NCI-H146 (cell line): ENCODE results near the gene OGT.
"Not testable (repeated sequence)": the region's sequence is repeated elsewhere in the genome, so short reads cannot be mapped to it uniquely, and the experiment has no call there.

Experiments used
- DNase-seq: peaks from one replicate; lab custom pipeline; 2025; lab: John Stamatoyannopoulos, UW

OGT gene

DNA sequence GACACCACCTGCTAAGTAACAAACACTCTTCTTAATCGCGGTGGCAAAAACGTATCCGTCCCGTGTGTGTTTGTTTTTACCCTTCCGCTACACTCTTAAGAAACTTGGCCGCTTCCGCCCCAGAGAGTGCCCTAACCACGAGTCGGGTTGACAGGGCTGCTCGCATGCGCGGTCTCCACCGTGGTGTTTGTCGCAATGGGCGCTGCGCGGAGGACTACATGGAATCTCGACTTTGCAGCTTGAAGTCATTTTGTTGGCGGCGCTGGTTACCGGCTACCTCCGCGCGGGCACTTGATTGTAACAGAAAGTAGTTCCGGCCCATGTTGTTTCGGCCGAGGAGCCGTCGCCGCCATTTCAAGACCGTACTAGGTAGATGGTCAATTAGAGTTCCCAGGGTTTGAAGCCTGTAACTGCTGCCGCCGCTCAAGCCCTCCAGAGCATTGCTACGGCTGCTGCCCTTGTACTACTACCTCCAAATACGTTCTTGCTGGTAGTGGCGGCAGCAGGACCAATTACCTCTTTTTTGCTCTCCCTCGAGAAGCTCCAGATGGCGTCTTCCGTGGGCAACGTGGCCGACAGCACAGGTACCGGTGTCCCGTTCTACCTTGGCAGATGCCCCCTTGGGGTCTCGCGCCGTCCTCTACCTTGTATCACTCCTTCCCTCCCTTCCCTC lies at the start of gene OGT:
TSS of gene OGT (plus strand) at position 352 of the 673 bp plus-strand sequence. CDS start at position 548, 196 bp downstream.
- peak; percentile 94 for DNase-seq

DNA sequence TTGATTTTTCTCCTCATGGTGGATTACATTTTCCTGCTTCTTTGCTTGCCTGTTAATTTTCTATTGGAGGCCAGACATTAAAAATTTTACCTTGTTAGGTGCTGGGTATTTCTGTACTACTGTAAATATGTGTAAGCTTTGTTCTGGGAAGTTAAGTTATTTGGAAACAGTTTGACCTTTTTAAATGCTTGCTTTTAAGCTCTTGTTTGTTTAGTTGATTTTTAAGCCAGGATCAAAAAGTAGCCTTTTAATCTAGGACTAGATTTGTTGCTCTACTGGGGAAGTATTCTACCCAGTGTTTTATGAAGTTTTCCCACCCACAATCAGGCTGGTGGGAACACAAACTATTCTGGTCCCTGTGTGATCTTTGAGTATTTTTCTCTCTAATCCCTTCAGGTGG lies 45.1 kb upstream of the OGT start:
- no peak for DNase-seq

DNA sequence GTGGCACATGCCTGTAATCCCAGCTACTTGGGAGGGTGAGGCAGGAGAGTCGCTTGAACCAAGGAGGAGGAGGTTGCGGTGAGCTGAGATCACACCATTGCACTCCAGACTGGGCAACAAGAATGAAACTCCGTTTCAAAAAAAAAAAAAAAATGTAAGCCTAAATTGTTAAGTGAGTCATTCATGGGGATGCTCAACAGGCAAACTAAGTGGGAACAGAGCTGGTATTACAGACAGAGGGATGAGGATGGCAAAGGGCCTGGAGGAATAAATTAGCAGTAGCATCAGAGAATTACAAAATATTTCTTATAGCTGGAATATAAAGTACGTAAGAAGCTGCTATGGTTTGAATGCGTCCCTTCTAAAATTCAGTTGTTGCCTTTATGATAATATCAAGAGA lies 43.4 kb upstream of the OGT start:
- DNase-seq = no peak

DNA sequence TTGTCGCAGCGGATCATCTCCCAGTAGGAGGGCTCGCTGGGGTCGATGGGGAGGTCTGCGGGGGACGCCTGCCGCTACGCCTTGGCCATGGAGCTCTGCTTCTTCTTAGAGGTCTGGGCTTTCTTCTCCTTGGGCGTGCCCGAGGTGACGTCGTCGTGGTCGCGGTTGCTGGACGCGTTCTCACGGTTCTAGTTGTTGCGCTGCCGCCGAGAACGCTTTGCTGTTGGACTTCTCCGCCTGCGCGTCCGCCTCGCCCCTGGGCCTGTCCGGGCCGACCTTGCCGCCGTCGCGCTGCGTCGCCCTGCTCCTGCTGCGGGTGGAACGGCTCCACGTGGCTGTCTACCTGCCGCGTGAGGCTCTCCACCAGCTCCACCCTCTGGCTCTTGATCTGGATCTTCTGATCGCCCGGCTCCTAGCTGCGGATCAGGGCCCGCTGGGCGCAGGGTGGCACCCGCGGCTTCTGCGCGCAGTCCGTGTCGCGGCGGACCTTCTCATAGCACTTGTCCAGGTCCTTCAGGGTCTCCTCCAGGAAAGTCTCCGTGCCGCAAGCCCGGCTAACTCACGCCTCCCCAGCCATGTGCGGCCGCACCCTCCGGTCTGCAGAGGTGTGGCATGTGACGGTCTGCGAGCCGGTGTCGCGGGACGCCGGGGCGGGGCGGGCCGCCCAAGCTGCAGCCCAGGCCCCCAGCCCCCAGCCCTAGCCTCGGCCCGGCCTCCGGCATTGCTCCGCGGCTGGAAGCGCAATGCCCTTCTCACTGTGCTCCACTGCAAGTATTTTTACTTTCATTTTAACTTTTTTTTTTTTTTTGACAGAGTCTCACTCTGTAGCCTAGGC lies 40.5 kb upstream of the OGT start:
- DNase-seq = no peak

- DNase-seq = no peak
Measured at GRCh38 chrX:71493111-71493613, 39.7 kb upstream of the OGT start.

- peak; percentile 35 for DNase-seq
Measured at GRCh38 chrX:71495979-71496378, 36.9 kb upstream of the OGT start.

DNA sequence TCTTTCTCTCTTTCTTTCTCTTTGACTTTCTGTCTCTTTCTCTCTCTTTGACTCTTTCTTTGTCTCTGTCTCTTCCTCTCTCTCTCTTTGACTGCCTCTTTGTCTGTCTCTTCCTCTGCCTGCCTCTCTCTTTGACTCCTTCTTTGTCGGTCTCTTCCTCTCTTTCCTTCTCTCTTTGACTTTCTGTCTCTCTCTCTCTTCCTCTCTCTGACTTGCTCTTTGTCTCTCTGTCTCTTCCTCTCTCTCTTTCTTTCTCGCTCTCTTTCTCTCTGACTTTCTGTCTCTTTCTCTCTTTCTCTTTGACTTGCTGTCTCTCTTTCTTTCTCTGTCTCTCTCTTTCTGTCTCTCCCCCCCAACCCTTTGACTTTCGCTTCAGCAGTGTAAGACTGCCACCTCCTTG lies 36.4 kb upstream of the OGT start:
- DNase-seq = no peak

DNA sequence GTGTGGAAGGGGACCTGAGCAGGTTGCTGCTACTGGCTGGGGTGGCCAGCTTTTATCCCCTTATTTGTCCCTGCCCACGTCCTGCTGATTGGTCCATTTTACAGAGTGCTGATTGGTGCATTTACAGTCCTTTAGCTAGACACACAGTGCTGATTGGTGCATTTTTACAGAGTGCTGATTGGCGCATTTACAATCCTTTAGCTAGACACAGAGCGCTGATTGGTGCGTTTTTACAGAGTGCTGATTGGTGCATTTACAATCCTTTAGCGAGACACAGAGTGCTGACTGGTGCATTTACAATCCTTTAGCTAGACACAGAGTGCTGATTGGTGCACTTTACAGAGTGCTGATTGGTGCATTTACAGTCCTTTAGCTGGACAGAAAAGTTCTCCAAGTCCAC lies 30.8 kb upstream of the OGT start:
- DNase-seq = not testable (repeated sequence)

DNA sequence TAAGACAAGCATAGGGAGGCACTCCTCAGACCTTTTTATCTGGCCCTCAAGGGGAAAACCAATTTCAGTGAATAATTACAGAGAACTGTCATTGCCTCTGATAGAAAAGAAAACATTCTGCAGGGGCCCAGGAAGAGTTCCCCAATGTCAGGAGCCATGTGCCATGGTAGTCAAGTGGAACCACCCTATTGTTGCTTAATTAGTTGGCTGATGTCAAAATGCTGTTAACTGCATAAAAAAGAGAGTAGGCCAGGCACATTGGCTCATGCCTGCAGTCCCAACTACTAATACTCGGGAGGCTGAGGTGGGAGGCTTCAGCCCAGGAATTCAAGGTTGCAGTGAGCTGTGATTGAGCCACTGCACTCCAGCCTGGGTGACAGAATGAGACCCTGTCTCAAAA lies 28.6 kb upstream of the OGT start:
- no peak for DNase-seq

DNA sequence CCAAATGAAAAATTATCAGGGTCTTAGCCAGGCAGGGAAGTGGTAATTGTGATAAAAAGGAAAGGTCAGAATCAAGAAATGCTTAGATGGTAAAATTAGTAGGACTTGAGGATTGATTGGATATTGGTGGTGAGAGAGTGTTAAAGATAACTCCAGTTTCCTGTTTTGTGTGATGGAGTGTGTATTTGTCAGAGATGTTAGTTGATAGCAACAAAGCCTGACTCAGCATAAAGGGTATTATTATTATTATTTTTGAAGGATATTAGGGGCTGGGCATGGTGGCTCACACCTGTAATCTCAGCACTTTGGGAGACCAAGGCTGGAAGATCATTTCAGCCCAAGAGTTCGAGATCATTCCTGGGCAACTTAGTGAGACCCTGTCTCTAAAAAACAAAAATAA lies 23.6 kb upstream of the OGT start:
- DNase-seq = no peak

DNA sequence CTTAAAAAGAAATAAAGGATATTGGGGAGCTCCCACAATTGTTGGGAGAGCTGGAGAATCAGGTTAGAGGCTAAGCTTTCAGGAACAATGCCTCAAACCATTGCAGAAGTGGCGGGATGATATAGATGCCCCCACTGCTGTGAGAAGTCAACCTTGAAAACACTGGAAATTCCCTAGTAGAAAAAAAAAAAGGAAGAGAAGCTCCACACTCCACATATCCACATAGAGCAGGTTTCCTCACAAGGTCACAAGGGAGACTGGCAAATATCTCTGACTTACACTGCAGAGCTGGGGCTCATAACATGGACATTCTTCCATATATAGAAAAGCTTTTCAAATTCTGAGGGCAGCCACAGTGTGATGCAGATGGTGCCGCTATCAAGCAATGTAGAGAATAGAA lies 22.7 kb upstream of the OGT start:
- DNase-seq = no peak

DNA sequence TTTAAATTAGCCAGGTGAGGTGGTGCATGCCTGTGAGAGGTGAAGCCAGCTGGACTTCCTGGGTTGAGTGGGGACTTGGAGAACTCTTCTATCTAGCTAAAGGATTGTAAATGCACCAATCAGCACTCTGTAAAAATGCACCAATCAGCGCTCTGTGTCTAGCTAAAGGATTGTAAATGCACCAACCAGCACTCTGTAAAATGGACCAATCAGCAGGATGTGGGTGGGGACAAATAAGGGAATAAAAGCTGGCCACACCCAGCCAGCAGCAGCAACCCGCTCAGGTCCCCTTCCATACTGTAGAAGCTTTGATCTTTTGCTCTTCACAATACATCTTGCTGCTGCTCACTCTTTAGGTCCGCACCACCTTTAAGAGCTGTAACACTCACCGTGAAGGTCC lies 19.2 kb upstream of the OGT start:
- DNase-seq = not testable (repeated sequence)

GRCh38 chrX:71514367-71515037 lies 18.4 kb upstream of the OGT start:
- no peak for DNase-seq

DNA sequence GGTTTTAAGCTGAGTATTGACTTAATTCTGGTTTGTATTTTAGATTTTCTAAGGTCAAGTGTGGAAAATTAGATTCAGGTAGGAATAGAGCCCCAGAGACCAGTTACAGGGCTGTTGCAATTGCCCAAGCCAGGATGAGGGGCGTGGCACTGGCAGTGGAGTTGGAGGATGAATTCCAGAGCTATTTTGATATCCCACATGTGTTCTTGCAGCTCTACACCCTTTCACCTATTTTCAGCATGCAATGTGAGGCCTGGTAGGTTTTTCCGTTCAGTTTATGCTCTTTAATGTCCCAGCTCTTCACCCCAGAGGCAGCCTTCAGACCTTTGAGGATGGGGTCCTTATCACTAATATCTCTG lies 17.9 kb upstream of the OGT start:
- DNase-seq = no peak

DNA sequence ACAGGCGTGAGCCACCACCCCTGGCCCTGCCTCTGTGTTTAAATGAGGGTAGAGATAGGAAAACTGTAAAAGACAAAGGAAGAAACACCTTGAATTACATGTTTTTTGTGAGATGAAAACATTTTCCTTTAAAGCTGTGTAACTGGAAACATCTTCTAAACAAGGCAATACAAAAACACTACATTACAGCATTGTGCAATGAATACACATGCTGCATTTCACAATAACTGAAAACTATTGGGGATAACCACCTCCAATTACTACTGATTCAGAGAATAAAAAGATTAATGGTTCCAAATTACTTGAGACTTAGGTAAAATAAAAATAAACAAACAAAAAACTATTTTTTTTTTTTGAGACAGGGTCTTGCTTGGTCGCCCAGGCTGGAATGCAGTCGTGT lies 7.6 kb upstream of the OGT start:
- DNase-seq = no peak

GRCh38 chrX:71532078-71532752 lies 689 bp upstream of the OGT start:
- DNase-seq = peak; percentile 46

DNA sequence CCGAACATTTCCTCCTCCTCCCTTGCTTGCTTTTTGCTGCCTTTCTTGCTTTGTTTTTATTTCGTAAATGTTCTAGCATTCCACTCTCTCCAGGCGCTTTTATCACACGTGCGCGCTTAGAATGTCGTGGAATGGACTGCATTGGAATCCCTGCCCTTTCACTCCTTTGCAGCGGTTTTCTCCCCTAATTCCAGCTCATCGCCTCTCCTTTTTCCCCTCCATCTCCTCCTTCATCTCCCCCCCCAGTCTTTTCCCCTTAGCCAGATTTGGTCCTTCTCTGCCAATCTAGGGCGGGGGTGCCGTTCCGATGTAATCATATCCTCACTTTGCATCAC lies 579 bp downstream of the OGT start:
- DNase-seq = no peak

DNA sequence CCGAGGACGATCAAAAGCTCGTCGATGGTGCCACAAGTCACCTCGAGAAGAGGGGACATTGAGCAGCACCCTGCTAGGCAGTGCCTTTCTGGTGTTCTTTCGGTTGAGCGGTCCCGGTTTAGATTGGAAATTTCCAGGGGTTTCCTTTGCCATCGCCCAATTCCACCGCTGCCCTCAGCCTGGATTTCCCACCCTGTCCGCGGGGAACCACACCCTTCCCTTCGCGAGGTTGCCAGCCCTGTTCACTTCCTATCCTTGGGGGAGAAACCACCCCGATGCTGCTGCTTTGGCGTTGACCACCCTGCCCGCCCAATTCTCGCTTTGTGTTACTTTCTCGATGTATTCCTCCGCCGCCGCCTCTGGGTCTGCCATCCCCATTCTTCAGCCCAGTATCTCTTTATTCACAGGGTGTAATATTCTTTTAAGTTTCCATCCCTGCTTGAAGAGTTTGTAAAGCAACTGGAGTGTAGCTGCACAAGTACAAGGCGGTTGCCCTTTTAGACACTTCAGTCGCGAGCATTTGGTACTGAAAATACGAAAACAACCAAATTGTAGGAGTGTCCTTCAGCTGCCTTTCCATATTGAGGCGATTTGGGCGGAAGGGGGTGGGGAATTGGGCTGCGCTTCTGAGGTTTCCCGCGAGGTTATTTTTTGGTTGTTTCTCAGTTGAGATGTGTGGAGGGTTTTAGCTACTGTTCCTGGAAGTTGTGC lies 1.1 kb downstream of the OGT start:
- DNase-seq = peak; percentile 55

DNA sequence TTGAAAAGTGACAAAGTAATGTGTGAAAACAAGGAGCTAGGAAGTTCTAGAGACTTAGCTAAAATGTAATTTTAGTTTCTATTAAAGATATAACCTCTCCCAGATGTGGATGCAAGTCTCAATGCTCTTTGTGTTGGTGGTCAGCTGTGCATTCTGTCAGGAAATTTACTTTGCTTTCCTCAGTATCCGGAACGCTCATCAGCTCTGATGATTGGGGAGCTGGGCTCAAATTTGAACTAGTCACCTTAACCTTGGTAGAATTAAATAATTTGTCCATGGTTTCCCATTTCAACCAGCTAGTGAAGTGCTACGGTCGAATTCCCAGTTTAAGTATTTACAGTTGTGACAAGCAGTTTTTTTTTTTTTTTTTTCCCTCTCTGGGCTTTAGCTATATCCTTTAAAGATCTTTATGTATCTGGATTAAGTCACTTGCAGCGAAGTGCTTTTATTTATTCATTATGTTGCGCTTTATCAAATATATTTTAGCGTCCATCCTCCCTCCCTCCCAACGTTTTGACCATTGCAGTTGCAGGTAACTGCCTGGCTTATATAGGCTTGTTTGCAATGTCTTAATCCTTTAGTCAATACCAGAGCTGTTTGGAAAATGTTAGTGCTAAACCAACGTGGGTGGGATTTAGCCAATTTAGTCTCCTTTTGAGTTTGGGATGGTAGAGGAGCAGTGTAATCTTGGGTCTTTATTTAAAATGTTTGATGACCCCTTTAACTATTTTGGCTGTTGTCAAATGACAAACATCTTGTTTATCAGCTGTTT lies 2.1 kb downstream of the OGT start:
- no peak for DNase-seq

GRCh38 chrX:71536285-71536684 lies 3.4 kb downstream of the OGT start:
- no peak for DNase-seq

DNA sequence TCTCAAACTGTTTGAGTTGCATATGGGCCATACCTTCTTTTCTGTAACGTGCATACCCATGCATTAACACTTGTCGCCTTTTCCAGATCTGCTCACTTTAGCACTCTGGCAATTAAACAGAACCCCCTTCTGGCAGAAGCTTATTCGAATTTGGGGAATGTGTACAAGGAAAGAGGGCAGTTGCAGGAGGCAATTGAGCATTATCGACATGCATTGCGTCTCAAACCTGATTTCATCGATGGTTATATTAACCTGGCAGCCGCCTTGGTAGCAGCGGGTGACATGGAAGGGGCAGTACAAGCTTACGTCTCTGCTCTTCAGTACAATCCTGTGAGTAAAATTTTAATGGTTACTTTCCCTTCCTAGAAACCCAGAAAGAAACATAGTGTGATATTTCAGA lies 4.8 kb downstream of the OGT start:
- DNase-seq = no peak
